K562 (cell line): ENCODE results near the gene TUBB4B. TPM values are rescaled to one million over a fixed set of nuclear protein-coding genes. Genes with fewer than 3 reads are reported as not detected.
A peak's percentile ranks its signal among the peaks of the same experiment; 100 is the strongest.

Experiments used
- E2F5 ChIP-seq: sonication (generic); formaldehyde crosslinking; IDR thresholded peaks from 2 replicates; pipeline ENCODE4 v1.8.0; 2022; ENCODE audit warnings: mild to moderate bottlenecking, missing genetic modification reagents
- GTF3C2 ChIP-seq: IDR thresholded peaks from 3 replicates; pipeline ENCODE4 v1.6.1; 2011; ENCODE audit warnings: borderline replicate concordance, mild to moderate bottlenecking, moderate library complexity; ENCODE audit not compliant: insufficient read length; ENCODE audit errors: extremely low read depth
- HNRNPH1 ChIP-seq: fragments of 200-400 bp; formaldehyde crosslinking; optimal IDR thresholded peaks from 2 replicates; pipeline ENCODE3; 2017; ENCODE audit warnings: low read depth, mild to moderate bottlenecking, low read length, moderate library complexity
- MTA3 ChIP-seq: fragments of 450-650 bp; formaldehyde crosslinking; IDR thresholded peaks from 2 replicates; pipeline ENCODE4 v1.6.1; 2017; ENCODE audit warnings: mild to moderate bottlenecking, borderline replicate concordance
- POLR2B ChIP-seq: fragments of 450-650 bp; IDR thresholded peaks from 2 replicates; pipeline ENCODE4 v1.6.1; 2018; ENCODE audit warnings: low read depth; ENCODE audit not compliant: partially characterized antibody
- RAD21 ChIP-seq, 2 experiments: fragments of 250-450 bp in 1 of 2; fragments of 450-650 bp in 1 of 2; sonication (Bioruptor Pico) in 1 of 2; formaldehyde crosslinking in 1 of 2; IDR thresholded peaks in 1 of 2; conservative IDR thresholded peaks in 1 of 2; 2 replicates each; pipeline versions ENCODE4 v1.4.0 to v1.8.0; 2020 to 2022; ENCODE audit warnings: mild to moderate bottlenecking in 2 of 2, moderate library complexity in 1 of 2
- ZBTB49 ChIP-seq: sonication (generic); formaldehyde crosslinking; IDR thresholded peaks from 2 replicates; pipeline ENCODE4 v1.8.0; 2022; ENCODE audit warnings: missing genetic modification reagents, mild to moderate bottlenecking, borderline replicate concordance
- ZNF263 ChIP-seq: sonication (generic); formaldehyde crosslinking; IDR thresholded peaks from 2 replicates; pipeline ENCODE4 v1.8.0; 2022; ENCODE audit warnings: mild to moderate bottlenecking, missing genetic modification reagents, borderline replicate concordance
- ZNF407 ChIP-seq: fragments of 450-650 bp; IDR thresholded peaks from 2 replicates; pipeline ENCODE4 v1.6.1; 2016; ENCODE audit warnings: low read depth
- ZNF408 ChIP-seq: fragments of 250-450 bp; sonication (Bioruptor Pico); IDR thresholded peaks from 2 replicates; pipeline ENCODE4 v1.4.0; 2020; ENCODE audit warnings: low read depth, mild to moderate bottlenecking, moderate library complexity
- ZNF445 ChIP-seq: fragments of 250-450 bp; sonication (Bioruptor Pico); IDR thresholded peaks from 2 replicates; pipeline ENCODE4 v1.4.0; 2020; ENCODE audit warnings: low read depth, mild to moderate bottlenecking, moderate library complexity
- ZNF583 ChIP-seq: fragments of 250-450 bp; sonication (Bioruptor Pico); IDR thresholded peaks from 2 replicates; pipeline ENCODE4 v1.4.0; 2020
- polyA plus RNA-seq, 8 experiments: library from polyadenylated mRNA; depleted of rRNA in 4 of 8; stranded (reverse) in 5 of 8; unstranded in 3 of 8; fragments of >200 nt; fragmentation: Nextera tagmentation in 2 of 8; fragmentation: Illumina TruSeq in 1 of 8; extraction: Ambion mirVana in 2 of 8; extraction: Trizol in 1 of 8; gene quantifications; 2 replicates each; pipeline versions ENCODE4 v1.2.1 to v1.2.3, GENCODE V29; 2011 to 2014; ENCODE audit warnings: inconsistent platforms in 1 of 8, missing spikeins in 1 of 8
- total RNA-seq, 7 experiments: library from RNA; depleted of rRNA in 6 of 7; stranded (reverse); fragments of >200 nt in 6 of 7; fragmentation: Illumina TruSeq in 2 of 7; extraction: Trizol in 2 of 7; gene quantifications; 2 replicates each; pipeline versions ENCODE4 v1.2.1 to v1.2.3, GENCODE V29; 2011 to 2021; ENCODE audit warnings: low replicate concordance in 1 of 7

The TUBB4B gene
- total and polyA plus RNA-seq, 9 of the 15 experiments (the other 6 are each of a cell fraction or from before 2014, with no cell fraction given) = 24.1 to 443 (median 268) TPM

GRCh38 chr9:137218754-137219271 lies 22.3 kb upstream of the TUBB4B start (continued):
- TF ChIP-seq ZNF583 (CRISPR knock-in tag) (peak; percentile 91), ZNF408 (CRISPR knock-in tag) (no peak), GTF3C2 (no peak), ZBTB49 (CRISPR knock-in tag) (no peak), E2F5 (CRISPR knock-in tag) (0 out of 2 replicates have a peak, but pooled peaks have one; percentile 33), MTA3 (peak; percentile 94), ZNF445 (CRISPR knock-in tag) (peak; percentile 26; the same call in 1 of the 2 replicates), RAD21 (CRISPR knock-in tag; conservative IDR thresholded peaks at IDR 0.05 in 1 of 2, IDR thresholded peaks at IDR 0.05 in 1 of 2) (peak in 1 of 2 experiments; percentile 30; a peak in 2 of 4 replicates), POLR2B (peak; percentile 40), ZNF407 (no peak; the same call in 1 of the 2 replicates), ZNF263 (peak; percentile 17; the same call in 1 of the 2 replicates), HNRNPH1 (no peak)
